GM13976 (cell line): ENCODE results near the gene CARS2.
"Not testable (repeated sequence)": the region's sequence is repeated elsewhere in the genome, so short reads cannot be mapped to it uniquely, and the experiment has no call there.

Experiments
- DNase-seq: peaks from one replicate; pipeline ENCODE4 v3.0.0; 2012; ENCODE audit warnings: low spot score
- in situ Hi-C: fragments of 300-500 bp; cut with MboI; formaldehyde crosslinking; loops from one replicate; pipeline ENCODE4 v1.12.0; 2022; ENCODE audit warnings: low sequenced_read_pairs, mixed read lengths, inconsistent platforms; ENCODE audit not compliant: unreplicated experiment
- TF ChIP-seq, protein P1 (sequence below): IDR thresholded peaks from 2 replicates; pipeline ENCODE4 v1.5.1; 2012; ENCODE audit warnings: borderline replicate concordance, mild to moderate bottlenecking; ENCODE audit not compliant: insufficient read depth; ENCODE audit errors: extremely low read depth, missing control alignments, control extremely low read depth

The CARS2 gene

DNA sequence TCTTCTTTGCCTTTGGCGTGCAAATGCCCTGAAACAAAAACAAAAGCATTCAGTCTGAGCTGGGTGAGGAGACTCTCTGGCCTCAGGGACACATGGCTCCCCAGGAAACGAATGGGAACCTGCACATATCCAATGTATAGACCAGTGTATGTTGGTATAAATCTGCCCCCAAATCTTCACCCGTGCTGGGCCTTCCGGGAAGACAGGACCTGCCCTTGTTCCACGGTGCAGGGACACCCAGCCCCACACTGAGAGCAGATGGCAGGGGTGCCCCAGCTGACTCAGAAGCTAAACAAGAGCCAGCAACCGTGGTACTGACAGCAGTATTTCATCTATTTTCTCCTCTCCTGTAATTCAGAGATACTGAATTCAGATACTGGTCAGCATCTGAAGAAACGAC lies 42.4 kb downstream of the CARS2 start:
- no peak for DNase-seq
- in situ Hi-C loops = no loop called here
- TF ChIP-seq, protein P1, sequence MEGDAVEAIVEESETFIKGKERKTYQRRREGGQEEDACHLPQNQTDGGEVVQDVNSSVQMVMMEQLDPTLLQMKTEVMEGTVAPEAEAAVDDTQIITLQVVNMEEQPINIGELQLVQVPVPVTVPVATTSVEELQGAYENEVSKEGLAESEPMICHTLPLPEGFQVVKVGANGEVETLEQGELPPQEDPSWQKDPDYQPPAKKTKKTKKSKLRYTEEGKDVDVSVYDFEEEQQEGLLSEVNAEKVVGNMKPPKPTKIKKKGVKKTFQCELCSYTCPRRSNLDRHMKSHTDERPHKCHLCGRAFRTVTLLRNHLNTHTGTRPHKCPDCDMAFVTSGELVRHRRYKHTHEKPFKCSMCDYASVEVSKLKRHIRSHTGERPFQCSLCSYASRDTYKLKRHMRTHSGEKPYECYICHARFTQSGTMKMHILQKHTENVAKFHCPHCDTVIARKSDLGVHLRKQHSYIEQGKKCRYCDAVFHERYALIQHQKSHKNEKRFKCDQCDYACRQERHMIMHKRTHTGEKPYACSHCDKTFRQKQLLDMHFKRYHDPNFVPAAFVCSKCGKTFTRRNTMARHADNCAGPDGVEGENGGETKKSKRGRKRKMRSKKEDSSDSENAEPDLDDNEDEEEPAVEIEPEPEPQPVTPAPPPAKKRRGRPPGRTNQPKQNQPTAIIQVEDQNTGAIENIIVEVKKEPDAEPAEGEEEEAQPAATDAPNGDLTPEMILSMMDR = no peak

DNA sequence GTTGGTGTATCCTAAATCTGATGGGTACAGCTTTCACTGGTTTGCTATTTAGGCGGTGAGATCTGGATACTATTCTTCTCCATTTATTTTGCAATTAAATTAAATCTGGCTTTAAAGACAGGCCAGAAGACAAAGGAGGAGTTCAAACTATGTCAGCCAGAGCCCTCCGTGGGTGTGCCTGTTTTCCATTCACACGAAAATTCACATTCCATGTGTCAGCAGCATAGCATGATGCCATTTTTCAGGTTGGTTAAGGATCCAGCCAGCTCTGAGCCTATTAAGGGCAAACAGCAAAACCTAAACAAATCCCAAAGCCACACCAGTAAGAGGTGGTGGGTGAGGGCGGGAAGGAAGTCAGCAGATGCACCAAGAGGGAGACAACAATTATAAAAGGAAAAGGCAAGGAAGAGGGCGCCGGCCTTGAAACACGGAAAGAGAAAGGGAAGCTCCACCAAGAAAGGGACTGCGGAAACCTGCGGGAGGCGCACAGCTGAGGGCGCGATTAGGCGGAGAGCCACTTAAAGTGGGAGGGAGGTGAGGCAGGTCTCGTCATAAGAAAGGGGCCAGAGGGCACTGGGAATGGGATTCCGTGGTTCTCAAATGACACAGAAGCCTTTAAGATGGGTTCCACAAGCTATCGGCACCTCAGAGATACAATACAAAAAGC lies 43.0 kb downstream of the CARS2 start:
- no peak for DNase-seq
- in situ Hi-C loops = no loop called here
- TF ChIP-seq, protein P1 = no peak

DNA sequence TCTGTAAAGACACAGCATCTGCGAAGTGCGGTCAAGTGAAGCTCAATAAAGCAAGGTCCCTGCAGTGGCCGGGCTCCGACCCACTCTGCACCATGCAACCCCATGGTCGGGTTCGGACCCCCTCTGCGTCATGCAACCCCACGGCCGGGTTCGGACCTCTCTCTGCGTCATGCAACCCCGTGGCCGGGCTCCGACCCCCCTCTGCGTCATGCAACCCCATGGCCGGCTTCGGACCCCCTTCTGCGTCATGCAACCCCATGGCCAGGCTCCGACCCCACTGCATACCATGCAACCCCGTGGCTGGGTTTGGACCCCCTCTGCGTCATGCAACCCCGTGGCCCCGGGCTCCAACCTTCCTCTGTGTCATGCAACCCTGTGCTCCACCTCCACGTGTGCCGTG lies 43.8 kb downstream of the CARS2 start:
- TF ChIP-seq, protein P1 = no peak
- in situ Hi-C loops = no loop called here

DNA sequence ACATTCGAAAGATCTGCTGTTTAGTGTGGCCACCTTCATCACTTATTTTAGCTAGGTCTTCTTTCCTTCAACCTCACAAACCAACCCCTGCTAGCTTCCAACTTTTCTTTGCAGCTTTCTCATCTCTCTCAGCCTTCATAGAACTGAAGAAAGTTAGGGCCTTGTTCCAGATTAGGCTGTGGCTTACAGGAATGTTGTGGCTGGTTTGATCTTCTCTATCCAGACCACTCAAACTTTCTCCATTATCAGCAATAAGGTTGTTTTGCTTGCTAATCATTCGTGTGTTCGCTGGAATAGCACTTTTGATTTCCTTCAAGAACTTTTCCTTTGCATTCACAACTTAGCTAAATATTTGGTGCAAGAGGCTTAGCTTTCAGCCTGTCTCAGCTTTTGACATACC lies 44.7 kb downstream of the CARS2 start:
- in situ Hi-C loops = no loop called here
- TF ChIP-seq, protein P1 = no peak
- DNase-seq = no peak

More for the DNA sequence above, 43.8 kb downstream of the CARS2 start:
- DNase-seq = no peak

DNA sequence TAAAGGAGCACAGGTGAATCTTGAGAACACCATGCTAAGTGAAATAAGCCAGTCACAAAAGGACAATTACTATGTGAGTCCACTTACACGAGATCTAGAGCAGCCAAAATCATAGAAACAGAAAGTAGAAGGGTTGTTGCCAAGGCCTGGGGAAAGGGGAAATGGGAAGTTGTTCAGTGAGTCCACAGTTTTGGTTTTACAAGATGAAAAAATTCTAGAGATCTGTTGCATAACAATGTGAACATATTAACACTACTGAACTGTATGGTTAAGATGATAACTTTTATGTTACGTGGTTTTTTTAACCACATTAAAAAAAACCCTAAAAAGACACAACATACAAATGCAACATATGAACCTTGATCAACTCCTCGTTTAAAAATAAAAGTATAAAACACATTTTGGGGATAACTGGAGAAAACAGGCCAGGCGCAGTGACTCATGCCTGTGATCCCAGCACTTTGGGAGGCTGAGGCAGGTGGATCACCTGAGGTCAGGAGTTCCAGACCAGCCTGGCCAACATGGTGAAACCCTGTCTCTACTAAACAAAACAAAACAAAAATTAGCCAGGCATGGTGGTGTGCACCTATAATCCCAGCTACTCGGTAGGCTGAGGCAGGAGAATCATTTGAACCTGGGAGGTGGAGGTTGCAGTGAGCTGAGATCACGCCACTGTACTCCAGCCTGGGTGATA lies 47.6 kb downstream of the CARS2 start:
- in situ Hi-C loops, DNase-seq: not testable (repeated sequence)

DNA sequence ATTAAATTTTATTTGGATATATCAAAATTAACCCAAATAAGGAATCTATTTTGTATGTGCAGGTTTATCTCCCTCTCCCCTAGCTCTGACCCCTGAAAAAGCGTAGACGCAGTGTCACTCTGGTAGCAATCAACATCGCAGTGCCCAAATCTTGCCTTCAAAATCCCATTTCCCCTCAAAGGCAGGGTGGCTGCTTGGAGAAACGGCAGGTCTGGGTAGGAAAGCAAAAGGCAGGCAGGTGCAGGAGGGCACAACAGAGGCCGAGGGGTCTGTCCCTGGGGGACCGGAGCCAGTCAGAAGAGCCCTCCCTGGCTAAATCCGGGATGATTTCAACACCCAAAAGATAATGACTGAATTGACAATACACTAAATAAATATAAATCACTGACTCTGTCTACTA lies 48.7 kb downstream of the CARS2 start:
- in situ Hi-C loops = no loop called here
- TF ChIP-seq, protein P1 = no peak
- no peak for DNase-seq

DNA sequence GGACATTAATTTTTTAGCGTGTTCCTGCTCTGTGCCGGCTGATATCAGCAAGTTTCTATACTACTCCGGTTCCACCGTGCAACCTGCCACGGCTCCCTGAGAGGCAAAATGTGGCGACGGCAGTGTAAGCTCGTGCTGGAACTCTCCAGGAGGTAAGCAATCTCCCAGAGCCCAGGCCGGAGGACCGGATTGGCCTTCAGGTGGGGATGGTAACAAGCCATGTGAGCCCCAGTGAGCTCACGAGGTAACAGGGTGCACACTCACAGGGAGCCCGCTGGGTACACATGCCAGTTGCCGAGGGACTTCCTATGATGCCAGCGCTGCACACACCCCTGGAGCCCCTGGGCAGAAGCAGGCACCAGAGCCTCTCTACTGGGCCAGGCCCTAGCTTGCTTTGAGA lies 52.1 kb downstream of the CARS2 start:
- DNase-seq = no peak
- TF ChIP-seq, protein P1 = no peak
- in situ Hi-C loops = no loop called here
